ENCODE data around the gene KRTAP5-10.
"Not testable (repeated sequence)": the region's sequence is repeated elsewhere in the genome, so short reads cannot be mapped to it uniquely, and the experiment has no call there.

Gene KRTAP5-10, protein sequence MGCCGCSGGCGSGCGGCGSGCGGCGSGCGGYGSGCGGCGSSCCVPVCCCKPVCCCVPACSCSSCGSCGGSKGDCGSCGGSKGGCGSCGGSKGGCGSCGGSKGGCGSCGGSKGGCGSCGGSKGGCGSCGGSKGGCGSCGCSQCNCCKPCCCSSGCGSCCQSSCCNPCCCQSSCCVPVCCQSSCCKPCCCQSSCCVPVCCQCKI

GRCh38 chr11:71565263-71565662, at the start of gene KRTAP5-10:
KRTAP5-10 (plus strand) TSS chr11:71565563; CDS start chr11:71565588, 25 bp downstream.
- DNase-seq (ENCODE audit: low read depth, low spot score): no peak

DNA sequence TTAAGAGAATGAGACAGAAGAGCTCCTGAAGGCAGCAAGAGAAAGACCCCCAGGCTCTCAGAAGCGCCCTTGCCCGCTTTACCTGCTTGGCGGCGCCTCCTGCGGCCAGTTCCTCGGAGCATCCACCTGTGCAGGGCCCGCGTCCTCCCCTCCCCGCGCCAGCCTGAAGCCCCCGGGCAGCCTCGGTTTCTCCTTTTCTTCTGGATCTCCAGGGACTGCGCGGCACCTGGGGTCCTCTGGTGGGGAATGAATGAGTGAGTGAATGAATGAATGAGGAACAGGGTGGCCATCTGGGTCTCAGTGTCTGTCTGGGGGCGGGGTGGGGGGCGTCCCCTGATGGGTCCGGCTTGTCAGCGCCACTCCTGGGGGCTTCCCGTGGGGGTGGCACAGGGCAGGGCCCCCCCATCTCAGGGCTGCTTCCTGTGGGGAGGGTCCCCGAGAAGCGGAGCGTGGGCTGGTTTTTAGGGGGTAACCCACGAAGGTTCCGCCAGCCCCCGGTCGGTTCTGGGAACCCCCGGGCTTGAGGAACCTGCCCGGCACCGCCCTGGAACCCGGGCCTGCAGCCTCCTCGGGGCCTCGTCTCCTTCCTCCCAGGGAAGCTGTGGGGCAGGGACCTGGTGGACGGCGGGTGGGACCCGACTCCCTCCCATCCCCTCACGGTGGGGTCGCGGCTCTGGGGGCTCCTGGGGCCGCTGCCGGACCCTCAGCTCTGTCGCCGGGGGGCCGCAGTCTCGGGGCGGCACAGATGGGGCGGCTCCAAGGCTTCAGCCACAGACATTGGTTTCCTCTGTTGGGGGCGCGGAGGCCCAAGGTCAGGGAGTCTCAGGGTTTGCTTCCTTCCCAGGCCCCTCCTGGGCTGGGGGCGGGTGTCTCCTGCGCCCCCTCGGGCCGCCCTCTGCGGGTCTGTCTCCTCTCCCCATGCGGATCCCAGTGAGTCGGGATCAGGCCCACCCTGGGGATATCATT, 46.6 kb upstream of the KRTAP5-10 start:
- no peak for DNase-seq (ENCODE audit: low read depth, low spot score)

- DNase-seq (ENCODE audit: low read depth, low spot score): no peak
These were observed 45.8 kb upstream of the KRTAP5-10 start for GRCh38 chr11:71519546-71519945.

GRCh38 chr11:71525188-71525937, 40.0 kb upstream of the KRTAP5-10 start:
- no peak for DNase-seq (ENCODE audit: low read depth, low spot score)

DNA sequence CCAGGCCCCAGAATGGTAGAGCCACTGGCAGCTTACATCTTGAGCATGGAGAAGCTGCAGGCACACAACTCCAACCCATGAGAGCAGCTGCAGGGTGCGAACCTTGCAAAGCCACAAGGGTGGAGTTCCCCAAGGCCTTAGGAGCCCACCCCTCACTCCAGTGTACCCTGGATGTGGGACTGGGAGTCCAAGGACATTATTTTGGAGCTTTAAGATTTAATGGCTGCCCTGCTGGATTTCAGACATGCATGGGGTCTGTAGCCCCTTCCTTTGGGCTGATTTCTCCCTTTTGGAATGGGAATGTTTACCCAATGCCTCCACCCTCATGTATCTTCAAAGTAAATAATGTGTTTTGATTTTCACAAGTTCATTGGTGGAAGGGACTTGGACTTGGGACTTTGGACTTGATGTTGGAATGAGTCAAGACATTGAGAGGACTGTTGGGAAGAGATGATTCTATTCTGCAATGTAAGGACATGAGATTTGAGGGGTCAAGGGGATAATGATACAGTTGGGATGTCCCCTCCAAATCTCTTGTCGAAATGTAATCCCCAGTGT, 39.3 kb upstream of the KRTAP5-10 start:
- DNase-seq (ENCODE audit: low read depth, low spot score): no peak

DNA sequence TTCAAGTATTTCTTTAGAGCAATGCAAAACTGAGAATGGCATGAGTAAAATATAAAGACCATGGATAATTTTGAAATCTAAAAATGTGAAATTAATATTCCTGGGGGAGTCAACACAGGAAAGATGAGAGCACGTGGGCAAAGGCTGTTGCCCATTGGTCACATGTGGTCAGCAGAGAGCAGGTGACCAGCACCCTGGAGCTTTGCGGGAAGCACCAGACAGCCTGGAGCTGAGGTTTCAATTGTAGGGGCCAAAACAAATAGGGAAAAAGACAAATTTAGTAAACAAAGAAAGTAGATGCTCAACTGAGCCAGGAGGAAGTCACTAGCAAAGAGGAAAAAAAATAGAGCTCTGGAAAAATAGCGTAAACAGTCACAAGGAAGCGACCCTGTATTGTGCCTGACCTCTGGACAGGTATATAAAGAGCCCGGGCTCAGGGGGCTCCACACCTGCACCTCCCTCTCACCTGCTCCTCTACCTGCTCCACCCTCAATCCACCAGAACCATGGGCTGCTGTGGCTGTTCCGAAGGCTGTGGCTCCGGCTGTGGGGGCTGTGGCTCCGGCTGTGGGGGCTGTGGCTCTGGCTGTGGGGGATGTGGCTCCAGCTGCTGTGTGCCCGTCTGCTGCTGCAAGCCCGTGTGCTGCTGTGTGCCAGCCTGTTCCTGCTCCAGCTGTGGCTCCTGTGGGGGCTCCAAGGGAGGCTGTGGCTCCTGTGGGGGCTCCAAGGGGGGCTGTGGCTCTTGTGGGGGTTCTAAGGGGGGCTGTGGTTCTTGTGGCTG, 38.4 kb upstream of the KRTAP5-10 start, which contains the start of gene KRTAP5-7:
Gene KRTAP5-7 (plus strand): TSS at position 472 of the 780 bp plus-strand sequence. CDS start 34 bp downstream, at position 506.
- not testable (repeated sequence) for DNase-seq (ENCODE audit: low read depth, low spot score)

- DNase-seq (ENCODE audit: low read depth, low spot score): no peak
These were observed 37.7 kb upstream of the KRTAP5-10 start for GRCh38 chr11:71527576-71528210.

DNA sequence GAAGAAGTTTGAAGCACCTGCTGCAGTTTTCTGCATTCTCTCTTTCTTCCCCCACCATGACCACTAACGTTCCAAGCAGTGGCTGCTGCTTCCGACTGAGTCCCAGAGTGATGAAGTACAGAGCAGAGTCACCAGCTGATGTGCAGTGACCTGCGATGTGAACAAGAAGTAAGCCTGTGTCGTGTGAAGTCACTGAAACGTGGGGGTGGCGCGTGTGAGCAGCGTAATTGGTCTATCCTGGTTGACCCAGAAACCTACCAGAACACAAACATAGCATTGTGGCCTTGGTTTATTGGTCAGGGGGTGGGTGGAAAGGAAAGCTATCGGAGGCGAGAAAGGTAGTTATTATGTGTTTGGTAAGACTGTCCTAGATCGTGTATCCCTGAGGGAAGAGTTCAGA, 34.8 kb upstream of the KRTAP5-10 start:
- DNase-seq (ENCODE audit: low read depth, low spot score): no peak

DNA sequence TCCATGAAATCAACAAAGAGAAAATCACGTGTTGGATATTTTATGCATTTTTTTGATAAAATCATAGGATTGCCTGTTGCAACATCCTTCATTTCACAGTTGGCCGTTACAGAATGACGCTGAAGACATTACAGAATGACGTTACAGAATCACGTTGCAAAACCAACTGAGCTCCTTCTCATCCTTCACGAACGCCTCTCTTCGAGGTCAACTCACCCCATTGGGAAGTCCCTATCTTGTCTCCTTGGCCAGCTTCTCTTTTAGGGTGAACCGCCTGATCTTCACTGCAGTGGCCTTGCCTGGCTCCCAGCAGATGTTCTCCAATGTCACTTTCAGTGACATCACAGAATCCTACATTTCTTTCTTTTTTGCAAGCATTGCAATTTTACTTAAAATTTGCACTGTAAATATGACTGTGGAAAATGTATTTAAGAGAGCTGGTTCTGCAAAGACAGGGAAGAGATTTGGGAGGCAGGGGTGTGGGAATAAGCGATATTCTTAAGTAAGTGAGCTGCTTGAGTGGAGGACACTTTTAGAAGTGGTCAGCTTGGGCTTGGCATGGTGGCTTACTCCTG, 33.2 kb upstream of the KRTAP5-10 start:
- DNase-seq (ENCODE audit: low read depth, low spot score): no peak

DNA sequence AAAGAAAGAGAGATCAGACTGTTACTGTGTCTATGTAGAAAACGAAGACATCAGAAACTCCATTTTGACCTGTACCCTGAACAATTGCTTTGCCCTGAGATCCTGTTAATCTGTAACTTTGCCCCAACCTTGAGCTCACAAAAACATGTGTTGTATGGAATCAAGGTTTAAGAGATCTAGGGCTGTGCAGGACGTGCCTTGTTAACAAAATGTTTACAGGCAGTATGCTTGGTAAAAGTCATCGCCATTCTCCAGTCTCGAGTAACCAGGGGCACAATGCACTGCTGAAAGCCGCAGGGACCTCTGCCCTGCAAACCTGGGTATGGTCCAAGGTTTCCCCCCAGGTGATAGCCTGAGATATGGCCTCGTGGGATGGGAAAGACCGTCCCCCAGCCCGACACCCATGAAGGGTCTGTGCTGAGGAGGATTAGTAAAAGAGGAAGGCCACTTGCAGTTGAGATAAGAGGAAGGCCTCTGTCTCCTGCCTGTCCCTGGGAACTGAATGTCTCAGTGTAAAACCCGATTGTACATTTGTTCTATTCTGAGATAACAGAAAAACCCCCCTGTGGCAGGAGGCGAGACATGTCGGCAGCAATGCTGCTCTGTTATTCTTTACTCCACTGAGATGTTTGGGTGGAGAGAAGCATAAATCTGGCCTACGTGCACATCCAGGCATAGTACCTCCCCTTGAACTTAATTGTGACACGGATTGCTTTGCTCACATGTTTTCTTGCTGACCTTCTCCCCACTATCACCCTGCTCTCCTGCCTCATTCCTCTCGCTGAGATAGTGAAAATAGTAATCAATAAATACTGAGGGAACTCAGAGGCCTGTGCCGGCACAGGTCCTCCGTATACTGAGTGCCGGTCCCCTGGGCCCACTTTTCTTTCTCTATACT, 30.4 kb upstream of the KRTAP5-10 start:
- not testable (repeated sequence) for DNase-seq (ENCODE audit: low read depth, low spot score)

DNA sequence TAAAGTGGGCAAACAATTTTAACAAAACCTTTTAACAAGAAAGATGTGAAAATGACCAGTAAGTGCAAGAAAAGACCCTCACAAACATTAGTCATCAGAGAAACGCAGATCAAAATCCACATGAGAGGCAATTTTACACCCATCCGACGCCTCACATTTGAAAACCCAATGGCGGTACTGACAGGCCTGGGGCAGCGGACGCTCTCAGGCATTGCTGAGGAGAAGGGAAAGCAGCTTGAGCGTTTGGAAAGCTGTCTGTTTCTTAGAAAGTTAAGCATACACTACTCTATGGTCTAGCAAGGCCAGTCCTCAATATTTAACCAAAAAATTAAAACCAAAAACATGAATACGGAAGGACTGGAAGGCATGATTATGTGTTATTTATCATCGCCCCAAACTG, 29.5 kb upstream of the KRTAP5-10 start:
- no peak for DNase-seq (ENCODE audit: low read depth, low spot score)

- no peak for DNase-seq (ENCODE audit: low read depth, low spot score)
These were observed 27.8 kb upstream of the KRTAP5-10 start for GRCh38 chr11:71537537-71537936.

GRCh38 chr11:71537977-71538665, 27.2 kb upstream of the KRTAP5-10 start, which contains the start of gene KRTAP5-8:
KRTAP5-8 (plus strand) TSS chr11:71538025; CDS start chr11:71538056, 31 bp downstream.
- not testable (repeated sequence) for DNase-seq (ENCODE audit: low read depth, low spot score)

- no peak for DNase-seq (ENCODE audit: low read depth, low spot score)
These were observed 26.7 kb upstream of the KRTAP5-10 start for GRCh38 chr11:71538666-71538990.

DNA sequence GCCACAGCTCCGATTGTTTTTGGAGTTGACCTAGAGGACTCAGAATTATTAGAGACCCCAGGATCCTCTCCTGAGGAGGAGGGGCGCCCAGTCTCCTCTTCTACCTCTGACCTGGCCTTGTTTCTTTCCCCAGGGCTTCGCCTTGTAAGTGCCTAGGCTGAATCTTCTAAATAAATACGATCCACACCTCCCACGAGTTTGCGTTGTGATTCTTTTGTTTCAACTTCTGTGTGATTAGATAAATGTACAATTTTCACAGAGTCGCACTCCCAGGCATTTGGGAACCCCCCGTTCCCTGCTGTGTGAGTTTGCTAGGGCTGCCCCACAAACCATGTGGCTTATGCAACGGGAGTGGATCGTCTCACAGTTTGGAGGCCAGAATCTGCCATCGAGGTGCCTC, 26.3 kb upstream of the KRTAP5-10 start:
- no peak for DNase-seq (ENCODE audit: low read depth, low spot score)

GRCh38 chr11:71539971-71540370, 25.4 kb upstream of the KRTAP5-10 start:
- not testable (repeated sequence) for DNase-seq (ENCODE audit: low read depth, low spot score)

- not testable (repeated sequence) for DNase-seq (ENCODE audit: low read depth, low spot score)
These were observed 24.6 kb upstream of the KRTAP5-10 start for GRCh38 chr11:71540521-71541304.

- DNase-seq (ENCODE audit: low read depth, low spot score): no peak
These were observed 23.0 kb upstream of the KRTAP5-10 start for GRCh38 chr11:71542382-71542781.
